DMS79 (cell line): ENCODE measurements around the gene IFI27L1.

Source experiments
- DNase-seq: peaks from one replicate; lab custom pipeline; 2025; lab: John Stamatoyannopoulos, UW

Gene IFI27L1

DNA sequence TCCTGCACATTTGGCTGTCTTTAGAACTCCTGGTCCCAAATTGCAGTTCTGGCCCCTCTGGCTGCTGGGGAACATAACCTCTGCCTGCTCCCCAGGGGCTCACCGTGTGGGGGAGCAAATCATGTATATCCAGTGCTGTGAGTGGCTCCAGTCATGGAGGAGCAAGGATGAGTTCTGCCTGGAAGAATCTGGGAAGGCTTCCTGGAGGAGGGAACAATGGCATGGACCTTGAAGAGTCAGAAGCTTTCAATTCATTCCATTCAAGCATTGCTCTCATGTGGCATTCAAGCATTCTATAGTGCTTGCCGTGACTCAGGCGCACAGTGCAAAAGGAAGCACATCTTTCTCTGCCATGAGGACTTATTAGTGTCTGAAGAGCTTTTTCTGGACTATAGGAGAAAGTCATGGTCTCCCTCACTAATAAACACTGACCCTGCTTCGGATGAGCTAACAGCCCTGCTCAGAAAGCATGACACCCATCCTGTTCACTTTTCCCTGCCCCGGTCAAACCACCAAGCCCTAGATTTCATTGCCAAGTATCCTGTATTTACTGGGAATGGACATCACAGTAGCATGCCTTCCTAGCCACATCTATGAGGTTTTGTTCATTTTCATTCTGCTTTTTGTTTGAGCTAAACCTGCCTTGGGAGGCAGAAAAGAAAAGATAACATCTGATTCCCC is 32.9 kb downstream of the IFI27L1 start:
- DNase-seq: no peak

GRCh38 chr14:94114589-94115057 is 33.5 kb downstream of the IFI27L1 start:
- DNase-seq: no peak

- no peak for DNase-seq
These were observed 34.0 kb downstream of the IFI27L1 start for GRCh38 chr14:94115058-94115591.

- no peak for DNase-seq
These were observed 34.5 kb downstream of the IFI27L1 start for GRCh38 chr14:94115631-94116030.

DNA sequence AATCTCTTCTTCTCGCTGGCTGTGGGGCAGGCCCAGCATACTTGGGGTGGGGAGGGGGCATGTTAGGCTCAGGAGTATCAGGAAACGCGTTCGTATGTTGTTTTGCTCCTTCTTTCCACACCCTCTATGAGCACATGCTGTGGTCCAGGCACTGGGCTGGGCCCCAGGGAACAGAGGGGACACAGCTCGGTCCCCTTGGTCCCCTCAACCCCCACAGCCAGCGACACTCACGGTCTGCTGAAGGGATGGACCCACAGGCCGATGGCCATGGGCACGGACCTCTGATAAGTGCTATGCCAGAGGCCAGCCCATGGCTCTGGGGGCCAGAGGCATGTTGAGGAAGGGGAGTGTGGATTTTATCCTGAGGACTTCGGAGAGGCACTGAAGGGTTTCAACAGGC is 35.6 kb downstream of the IFI27L1 start:
- DNase-seq: no peak

DNA sequence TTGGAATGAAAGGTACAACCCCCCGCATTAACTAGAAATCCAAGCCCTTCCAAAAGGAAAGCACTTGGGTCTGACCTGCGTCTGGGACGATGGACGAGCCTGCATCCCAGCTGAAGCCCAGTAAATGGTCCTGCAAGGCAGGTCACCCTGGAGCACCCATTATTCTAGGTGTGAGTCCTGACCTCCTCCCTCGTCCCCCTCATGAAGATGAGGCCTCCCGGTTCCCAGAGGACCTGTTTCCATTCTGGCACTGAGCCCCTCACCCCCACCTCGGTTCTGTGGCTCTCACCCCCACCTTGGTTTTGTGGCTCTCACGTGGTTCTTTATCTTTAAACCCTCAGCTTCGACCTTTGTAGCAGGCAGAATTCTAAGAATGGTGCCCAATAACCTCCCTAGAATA is 36.7 kb downstream of the IFI27L1 start:
- DNase-seq: no peak

GRCh38 chr14:94119071-94119470 is 38.0 kb downstream of the IFI27L1 start:
- no peak for DNase-seq

GRCh38 chr14:94120667-94121340 is 39.7 kb downstream of the IFI27L1 start:
- no peak for DNase-seq

GRCh38 chr14:94121485-94121884 is 40.4 kb downstream of the IFI27L1 start:
- no peak for DNase-seq

DNA sequence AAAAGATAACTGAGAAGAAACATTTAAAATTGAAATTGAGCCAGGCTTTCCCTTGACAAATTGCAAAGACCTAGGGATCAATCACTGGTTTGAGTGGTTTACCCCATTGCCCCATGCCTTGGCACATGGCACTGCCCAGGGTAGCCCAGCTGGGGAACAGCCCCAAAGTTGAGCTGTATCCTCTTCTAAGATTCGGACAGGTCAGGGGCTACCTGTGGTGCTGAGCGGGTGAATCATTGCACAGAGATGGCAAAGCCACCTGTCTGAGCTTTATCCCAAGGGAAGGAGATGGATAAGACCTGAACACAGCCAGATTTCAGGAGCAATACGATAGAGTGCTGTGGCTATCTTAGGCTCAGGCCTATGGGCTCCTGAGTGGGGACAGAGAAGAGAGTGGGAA is 41.3 kb downstream of the IFI27L1 start:
- DNase-seq: no peak

DNA sequence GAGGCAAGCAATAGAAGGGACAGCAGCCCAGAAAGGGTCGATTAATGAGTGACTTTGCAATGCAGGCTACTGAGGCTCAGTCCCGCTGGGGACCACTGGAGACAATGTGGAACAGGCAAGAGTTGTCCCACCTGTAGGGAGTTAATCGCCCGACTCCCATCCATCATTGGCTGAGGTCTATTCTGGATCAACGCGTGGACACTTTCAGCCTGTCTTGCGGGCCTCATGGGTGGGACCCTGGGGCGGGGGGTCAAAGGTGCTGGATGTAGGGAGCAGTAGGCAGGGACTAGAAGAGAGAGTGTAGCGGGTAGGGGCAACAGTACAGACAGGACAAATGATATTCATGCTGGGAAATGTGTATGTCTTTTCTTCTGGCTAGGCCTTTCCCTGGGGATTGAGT is 42.2 kb downstream of the IFI27L1 start:
- DNase-seq: no peak

- no peak for DNase-seq
These were observed 42.8 kb downstream of the IFI27L1 start for GRCh38 chr14:94123868-94124267.

DNA sequence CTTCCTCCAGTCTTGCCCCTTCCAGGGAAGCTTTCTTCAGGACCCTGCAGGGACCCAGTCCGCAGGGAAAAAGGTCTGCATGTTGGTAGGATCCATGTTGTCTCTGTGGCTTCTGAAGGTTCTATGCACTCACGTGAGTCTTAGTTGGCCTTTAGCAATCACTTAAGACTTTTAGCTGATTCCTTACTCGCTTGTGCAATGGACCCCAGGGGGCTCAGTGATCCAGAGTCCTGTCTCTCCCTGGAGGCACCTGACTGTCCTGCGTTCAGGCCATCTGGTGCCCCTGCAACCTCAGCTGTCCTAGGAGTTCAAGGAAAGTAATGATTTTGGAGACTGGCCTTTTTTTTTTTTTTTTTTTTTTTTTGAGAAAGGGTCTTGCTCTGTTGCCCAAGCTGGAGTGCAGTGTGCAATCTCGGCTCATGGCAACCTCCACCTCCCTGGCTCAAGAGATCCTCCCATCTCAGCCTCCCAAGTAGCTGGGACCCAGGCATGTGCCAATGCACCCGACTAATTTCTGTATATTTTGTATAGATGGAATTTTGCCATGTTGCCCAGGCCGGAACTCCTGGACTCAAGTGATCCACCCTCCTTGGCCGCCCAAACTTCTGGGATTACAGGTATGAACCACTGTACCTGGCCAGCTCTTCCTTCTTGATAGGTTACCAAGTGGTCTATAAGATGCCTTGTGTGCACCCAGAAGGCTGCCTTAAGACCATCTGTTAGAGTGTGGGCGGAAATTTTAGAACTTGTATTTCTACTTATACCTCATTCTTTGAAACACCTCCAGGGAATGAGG is 43.7 kb downstream of the IFI27L1 start:
- DNase-seq: no peak

DNA sequence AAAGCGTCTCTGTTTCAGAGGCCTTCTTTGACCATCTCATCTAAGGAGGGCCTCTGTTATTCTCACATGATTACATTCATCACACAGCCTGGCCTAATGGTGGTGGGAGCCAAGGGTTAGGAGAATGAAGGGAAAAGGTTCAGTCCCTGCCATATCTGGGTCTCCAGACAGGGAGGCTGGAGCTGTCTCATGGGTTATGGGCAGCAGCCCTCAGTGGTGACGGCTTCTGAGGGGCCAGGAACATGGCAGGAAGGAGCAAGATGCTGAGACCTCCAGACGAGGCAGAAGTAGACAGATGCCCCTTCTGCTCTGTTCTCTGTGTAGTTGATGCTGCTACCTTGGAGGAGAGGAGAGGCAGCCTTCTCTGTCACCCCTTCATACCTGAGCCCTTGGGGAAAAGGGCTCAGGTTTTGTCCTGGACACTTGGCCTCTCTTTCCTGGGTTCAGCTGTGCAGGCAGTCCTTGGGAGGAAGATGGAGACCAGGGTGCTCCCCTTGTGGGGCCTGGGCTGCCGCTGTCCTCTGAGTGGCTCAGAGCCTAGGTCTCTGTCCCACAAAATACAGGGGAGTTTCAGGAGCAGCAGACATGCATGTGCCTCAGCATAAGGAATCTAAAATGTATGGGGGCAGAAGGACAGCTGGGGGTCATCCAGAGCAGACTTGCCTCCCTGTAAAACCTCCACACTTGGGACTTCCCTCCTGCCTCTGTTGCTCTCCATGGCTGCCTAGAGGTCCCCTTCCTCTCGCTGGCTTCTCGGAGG is 44.7 kb downstream of the IFI27L1 start:
- DNase-seq: no peak

DNA sequence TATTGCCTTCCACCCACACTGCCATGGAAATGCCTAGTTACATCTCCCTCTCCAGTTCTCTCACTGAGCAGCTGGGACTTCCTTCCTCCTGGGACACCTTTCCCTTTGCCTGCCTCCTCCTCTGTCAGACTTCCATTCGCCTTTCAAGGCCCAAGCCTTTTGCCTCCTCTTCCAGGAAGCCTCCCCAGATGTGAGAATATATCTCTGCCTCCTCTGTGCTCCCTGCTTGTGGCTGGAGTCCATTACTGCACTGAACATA is 45.2 kb downstream of the IFI27L1 start:
- no peak for DNase-seq

- no peak for DNase-seq
These were observed 45.7 kb downstream of the IFI27L1 start for GRCh38 chr14:94126800-94127199.

DNA sequence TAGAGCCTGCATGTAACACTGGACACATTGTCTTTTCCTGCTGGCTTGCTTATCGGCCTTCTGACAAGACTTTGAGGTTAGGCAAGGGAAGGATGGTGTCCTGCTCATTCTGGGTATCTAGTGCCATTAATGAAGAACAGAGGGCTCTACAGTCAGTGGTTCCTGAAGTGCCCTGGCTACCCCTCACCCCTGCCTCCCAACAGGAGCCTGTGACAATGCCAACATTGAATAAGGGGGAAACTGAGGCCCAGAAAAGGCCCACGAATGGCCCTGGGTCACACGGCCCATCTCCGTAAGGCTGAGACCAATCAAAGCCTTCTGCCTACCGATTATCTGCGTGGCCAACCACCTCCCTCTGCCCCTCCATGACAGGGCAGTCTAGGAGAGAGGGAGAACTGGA is 46.2 kb downstream of the IFI27L1 start:
- DNase-seq: no peak

DNA sequence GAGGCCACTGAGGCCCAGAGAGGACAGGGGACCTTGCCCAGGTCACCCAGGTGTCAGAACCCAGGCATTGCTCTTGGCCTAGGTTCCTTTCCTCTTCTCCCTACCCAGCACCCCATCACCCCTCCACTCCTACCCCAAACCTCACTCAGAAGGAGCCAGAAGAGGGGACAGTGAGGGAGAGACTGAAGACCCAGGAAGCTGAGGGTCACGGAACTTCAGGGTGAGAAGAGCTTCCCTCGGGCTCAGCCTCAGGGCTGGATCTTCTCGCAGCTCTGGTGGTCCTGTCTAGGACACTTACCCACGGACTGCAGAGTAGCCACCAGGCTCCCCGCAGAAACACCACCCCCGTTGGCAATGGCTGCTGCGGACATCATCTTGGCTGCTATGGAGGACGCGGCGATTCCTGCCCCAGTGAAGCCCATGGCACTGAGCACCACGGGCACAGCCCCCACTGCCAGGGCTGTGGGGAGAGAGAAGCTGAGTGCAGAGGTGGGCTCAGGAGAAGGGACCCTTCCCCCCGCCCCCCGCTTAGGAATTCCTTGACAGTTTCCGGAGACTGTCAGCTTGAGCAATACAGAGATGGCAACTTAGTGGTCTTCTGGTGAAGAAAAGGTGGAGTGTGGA is 47.2 kb downstream of the IFI27L1 start:
- no peak for DNase-seq

- peak; percentile 85 for DNase-seq
These were observed 48.1 kb downstream of the IFI27L1 start, which contains the start of gene IFI27L2 for GRCh38 chr14:94129111-94129757. TSS of gene IFI27L2 (minus strand) at chr14:94129604. CDS start at chr14:94129564, 40 bp downstream.

DNA sequence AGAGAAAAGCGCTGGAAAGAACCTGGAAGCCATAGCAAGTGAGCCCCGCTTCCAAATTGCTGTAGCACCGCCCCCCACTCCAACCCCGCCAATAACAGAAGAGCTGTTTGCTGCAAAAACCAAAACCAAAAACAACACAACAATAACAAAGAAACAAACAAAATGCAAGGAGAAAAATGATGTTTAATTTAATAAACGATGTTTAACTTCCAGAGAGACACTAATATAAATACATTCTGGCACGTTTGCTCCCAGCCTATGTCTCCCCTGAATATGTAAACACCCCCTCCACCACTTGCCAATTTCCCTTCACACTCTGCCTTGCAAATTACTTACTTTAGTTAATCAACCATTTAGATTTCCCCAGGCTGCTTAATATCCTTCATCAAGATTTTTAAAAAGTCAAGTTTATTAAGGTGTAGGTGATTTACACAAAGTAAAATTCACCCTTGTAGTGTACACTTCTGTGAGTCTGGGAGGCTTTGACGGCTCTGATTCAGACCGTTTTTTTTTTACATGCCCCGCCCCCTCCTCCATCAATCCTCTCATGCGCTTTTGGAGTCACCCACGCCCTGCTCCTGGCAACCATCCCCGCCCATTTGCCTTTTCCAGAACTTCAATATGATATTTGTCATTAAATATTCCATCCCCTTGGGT is 48.8 kb downstream of the IFI27L1 start:
- peak; percentile 46 for DNase-seq
